Muscle layer of duodenum (tissue), 2 donors: ENCODE results near the gene TNFRSF12A.

Source experiments
- H3K27ac ChIP-seq: one replicate; pipeline ENCODE4 v1.7.0; 2013; ENCODE audit warnings: mild to moderate bottlenecking, low read length
- H3K27me3 ChIP-seq: one replicate; pipeline ENCODE4 v1.7.0; 2013; ENCODE audit warnings: low read depth, mild to moderate bottlenecking, control low read depth, low read length
- H3K36me3 ChIP-seq, 2 donors: one replicate each; pipeline ENCODE4 v1.7.0; 2013; ENCODE audit warnings: low read length in 2 of 2, control low read depth in 1 of 2, mild to moderate bottlenecking in 1 of 2; ENCODE audit not compliant: insufficient read depth in 2 of 2, control insufficient read depth in 1 of 2
- H3K4me1 ChIP-seq, 2 donors: one replicate each; pipeline ENCODE4 v1.7.0; 2013; ENCODE audit warnings: low read length in 2 of 2, mild to moderate bottlenecking in 2 of 2, control low read depth in 1 of 2, moderate library complexity in 1 of 2; ENCODE audit not compliant: insufficient read depth in 2 of 2, control insufficient read depth in 1 of 2
- H3K4me3 ChIP-seq, 2 donors: one replicate each; pipeline ENCODE4 v1.7.0; 2013; ENCODE audit warnings: low read length in 2 of 2, low read depth in 1 of 2, mild to moderate bottlenecking in 1 of 2
- H3K9me3 ChIP-seq, 2 donors: one replicate each; pipeline ENCODE4 v1.7.0; 2013; ENCODE audit warnings: low read length in 2 of 2, control low read depth in 1 of 2, mild to moderate bottlenecking in 1 of 2; ENCODE audit not compliant: control insufficient read depth in 1 of 2
- donor health status: healthy.

Gene TNFRSF12A

DNA sequence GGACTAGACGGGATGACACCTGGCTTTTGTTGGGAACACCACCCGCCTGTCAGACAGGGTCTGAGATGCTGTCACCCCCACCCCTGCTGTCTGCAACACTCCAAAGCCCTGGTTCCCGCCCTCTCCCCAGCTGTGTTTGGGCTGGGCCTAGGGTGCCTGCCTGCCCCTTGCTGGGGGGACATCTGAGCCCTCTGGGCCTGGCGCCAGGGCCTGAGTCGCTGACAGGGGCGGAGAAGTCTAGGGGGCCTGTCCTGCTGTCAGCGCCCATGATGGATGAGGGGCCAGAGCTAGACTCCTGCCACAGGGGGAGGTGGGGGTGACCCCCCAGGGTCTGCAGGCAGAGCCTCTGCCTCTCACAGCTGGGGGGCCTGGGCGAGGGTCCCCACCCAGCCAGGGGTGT is 32.3 kb upstream of the TNFRSF12A start:
- Histone ChIP-seq H3K9me3 (no peaks in the 10 kb centered on the region), H3K4me3 (no peak overlapping the region), H3K27me3 (no peaks in the 10 kb centered on the region), H3K36me3 (no peaks in the 10 kb centered on the region), H3K27ac (no peak overlapping the region), H3K4me1 (peaks cover 0 to 7% of the 10 kb centered on the region in 2 donors)

DNA sequence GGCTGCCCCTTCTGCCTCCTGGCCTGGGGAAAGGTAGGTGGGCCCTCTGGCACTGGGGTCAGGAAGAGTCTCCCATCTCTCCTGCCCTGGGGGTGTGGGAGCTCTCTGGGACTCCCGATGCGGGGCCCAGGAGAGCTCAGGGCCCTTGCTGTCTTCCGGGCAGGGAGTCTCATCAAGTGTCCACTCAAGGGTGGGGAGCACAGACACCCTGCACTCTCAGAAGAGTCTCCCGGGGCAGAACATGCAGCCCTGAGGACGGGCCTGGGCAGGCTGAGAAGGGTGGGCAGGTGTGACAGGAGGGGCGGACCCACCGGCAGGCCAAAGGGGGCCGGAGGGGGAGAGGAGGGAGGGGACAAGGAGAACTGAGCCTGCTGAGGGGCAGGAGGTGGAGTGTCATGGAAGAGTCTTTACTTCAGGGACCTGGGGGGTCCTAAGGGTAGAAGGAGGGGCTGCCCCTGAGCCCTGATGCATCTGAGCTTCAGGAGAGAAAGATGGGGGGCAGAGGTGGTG is 31.5 kb upstream of the TNFRSF12A start:
- Histone ChIP-seq H3K27me3 (no peaks in the 10 kb centered on the region), H3K9me3 (no peaks in the 10 kb centered on the region), H3K4me1 (peaks cover 0 to 4% of the 10 kb centered on the region in 2 donors), H3K27ac (no peak overlapping the region), H3K4me3 (no peak overlapping the region), H3K36me3 (no peaks in the 10 kb centered on the region)

DNA sequence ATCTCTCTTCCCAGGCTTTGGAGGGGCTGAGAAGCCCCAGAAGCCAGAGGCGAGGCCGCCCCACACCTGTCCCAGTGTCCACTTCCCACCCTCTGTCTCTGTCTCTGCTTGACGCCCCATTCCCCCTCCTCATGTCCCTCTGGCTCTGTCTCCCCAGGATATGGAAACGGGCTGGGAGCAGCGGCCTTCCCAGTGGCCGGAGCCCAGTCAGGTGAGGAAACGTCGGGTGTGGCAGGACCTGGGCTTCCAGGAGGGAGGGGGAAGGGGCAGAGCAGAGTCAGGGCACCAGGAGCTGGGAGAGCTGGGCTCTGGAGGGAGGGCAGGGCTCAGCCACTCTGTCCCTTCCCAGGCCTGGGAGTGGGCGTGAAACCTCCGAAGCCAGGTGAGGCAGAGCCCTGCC is 29.3 kb upstream of the TNFRSF12A start:
- H3K27me3 ChIP-seq = no peaks in the 10 kb centered on the region
- no peaks in the 10 kb centered on the region for H3K4me1 ChIP-seq
- no peak overlapping the region for H3K4me3 ChIP-seq
- H3K9me3 ChIP-seq = no peaks in the 10 kb centered on the region
- no peak overlapping the region for H3K27ac ChIP-seq
- H3K36me3 ChIP-seq = no peaks in the 10 kb centered on the region

DNA sequence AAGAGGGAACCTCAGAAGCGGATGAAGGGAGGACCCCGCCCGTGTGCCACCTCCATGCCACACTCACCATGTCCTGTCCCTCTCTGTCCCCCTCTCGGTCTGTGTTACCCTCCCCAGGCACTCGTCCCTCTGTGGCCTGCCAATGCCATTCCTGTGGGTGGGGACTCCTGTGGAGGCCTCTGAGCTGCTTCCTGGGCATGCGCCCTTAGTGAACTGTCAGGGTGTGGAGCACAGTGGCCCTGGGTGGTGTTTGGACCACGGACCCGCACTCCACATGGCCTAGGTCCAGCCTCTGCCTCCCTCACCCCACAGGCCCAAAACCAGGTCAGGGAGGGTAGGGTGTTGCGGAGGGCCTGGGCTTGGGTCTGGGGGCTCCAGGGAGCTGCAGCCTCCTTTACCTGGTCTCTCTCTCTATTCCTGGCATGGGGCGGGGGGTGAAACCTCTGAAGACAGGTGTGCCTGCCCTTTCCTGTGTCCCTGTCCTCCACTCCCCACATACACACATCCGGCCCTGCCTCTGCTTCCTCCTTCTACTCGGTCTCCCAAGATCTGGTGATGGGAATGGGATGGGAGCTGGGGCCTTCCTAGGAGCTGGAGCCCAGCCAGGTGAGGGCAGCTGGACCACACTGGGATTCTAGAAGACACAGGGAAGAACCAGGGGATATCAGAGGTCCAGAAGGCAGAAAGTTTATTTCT is 28.5 kb upstream of the TNFRSF12A start:
- no peaks in the 10 kb centered on the region for H3K27me3 ChIP-seq
- no peak overlapping the region for H3K4me3 ChIP-seq
- H3K36me3 ChIP-seq = no peaks in the 10 kb centered on the region
- no peaks in the 10 kb centered on the region for H3K4me1 ChIP-seq
- H3K9me3 ChIP-seq = no peaks in the 10 kb centered on the region
- H3K27ac ChIP-seq = no peak overlapping the region

DNA sequence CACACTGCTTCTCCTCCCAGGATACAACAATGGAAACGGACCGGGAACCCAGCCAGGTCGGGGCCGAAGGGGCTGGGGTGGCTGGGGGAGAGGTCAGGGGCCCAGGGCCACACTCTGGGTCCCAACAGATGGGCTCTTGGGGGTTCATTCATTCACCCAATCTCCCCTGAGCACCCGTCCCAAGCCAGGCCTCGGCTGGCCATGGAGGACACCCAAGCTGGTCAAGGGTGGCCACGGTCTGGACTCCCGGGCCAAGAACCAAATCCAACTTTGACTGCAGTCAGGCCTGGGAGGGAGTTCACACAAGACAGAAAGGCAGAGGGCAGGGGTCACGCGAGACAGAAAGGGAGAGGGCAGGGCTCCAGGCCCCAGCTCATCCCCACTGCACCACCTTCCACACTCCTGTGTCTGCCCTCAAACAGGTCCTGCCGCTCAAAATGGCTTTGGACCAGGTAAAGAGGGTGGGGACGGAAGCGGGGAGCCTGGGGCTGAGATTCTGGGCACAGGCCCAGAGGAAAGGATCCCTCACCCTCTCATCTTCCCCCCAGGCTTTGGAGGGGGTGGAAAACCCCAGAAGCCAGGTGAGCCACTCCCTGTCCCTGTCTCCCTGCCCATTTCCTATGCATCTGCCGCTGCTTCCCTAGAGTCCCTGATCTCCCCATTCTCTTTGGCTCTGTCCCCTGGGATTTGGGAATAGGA is 27.6 kb upstream of the TNFRSF12A start:
- no peak overlapping the region for H3K27ac ChIP-seq
- H3K4me1 ChIP-seq = no peaks in the 10 kb centered on the region
- H3K4me3 ChIP-seq = no peak overlapping the region
- no peaks in the 10 kb centered on the region for H3K36me3 ChIP-seq
- H3K27me3 ChIP-seq = no peaks in the 10 kb centered on the region
- H3K9me3 ChIP-seq = no peaks in the 10 kb centered on the region

DNA sequence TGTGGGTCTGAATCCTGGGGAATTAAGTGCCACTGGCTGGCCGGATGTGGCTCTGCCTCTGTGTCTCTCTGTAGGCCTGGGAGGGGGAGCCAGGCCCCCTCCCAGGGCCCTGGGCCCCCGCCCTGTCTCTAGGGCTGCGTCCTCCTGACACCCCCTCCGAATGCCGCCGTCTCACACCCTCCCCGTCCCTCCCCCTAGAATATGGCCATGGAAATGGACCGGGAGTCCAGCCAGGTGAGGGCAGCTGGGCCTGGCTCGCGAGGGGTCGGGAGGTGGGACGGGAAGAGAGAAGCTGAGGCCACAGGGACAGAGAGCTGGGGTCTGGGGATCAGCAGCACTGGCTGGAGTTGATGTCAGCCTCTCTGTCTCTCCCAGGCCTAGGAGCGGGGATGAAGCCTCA is 23.9 kb upstream of the TNFRSF12A start:
- no peaks in the 10 kb centered on the region for H3K4me1 ChIP-seq
- H3K36me3 ChIP-seq = no peaks in the 10 kb centered on the region
- no peaks in the 10 kb centered on the region for H3K9me3 ChIP-seq
- no peaks in the 10 kb centered on the region for H3K27me3 ChIP-seq
- H3K4me3 ChIP-seq = no peak overlapping the region
- no peak overlapping the region for H3K27ac ChIP-seq

DNA sequence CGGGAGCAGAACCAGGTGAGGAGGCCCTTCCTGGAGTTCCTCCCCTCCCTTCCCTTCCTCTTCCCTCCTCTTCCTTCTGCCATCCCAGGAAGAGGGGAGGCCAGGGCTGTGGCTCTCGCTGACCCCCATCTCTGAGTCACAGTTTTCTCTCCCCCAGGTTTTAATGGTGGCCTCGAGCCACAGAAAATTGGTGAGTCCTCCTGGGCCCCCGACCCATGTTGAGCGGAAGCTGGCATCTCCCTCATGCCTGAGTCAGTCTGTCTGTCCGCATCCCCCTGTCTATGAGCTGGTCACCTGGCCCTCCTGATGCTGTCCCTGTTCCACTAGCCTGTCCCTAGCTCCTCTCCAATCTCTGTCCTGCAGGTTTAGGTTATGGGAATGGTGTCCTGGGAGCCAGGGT is 20.2 kb upstream of the TNFRSF12A start:
- no peaks in the 10 kb centered on the region for H3K36me3 ChIP-seq
- H3K9me3 ChIP-seq = no peaks in the 10 kb centered on the region
- H3K27me3 ChIP-seq = no peaks in the 10 kb centered on the region
- no peak overlapping the region for H3K27ac ChIP-seq
- peaks cover 0 to 3% of the 10 kb centered on the region in 2 donors for H3K4me1 ChIP-seq
- no peak overlapping the region for H3K4me3 ChIP-seq

DNA sequence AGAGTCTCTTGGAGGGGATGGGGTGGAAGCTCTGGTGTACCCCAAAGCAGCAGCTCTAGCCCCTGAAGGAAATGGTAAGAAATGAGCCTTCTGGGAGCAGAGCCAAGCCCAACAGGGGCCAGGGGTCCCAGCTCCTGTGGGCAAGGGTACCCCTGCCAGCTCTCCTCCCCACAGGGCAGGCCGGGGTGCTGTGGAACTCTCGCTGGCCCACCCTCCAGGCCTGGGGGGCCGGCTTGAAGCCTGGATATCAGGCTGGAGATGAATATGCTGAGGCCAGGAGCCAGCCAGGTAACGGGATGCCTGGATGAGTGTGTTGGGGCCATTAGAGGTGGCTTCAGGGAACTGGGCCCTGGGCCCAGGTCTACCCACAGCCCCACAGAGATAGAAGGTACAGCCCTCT is 19.6 kb upstream of the TNFRSF12A start:
- no peak overlapping the region for H3K27ac ChIP-seq
- H3K27me3 ChIP-seq = no peaks in the 10 kb centered on the region
- H3K4me1 ChIP-seq = peaks cover 0 to 4% of the 10 kb centered on the region in 2 donors
- no peak overlapping the region for H3K4me3 ChIP-seq
- H3K36me3 ChIP-seq = no peaks in the 10 kb centered on the region
- H3K9me3 ChIP-seq = no peaks in the 10 kb centered on the region

DNA sequence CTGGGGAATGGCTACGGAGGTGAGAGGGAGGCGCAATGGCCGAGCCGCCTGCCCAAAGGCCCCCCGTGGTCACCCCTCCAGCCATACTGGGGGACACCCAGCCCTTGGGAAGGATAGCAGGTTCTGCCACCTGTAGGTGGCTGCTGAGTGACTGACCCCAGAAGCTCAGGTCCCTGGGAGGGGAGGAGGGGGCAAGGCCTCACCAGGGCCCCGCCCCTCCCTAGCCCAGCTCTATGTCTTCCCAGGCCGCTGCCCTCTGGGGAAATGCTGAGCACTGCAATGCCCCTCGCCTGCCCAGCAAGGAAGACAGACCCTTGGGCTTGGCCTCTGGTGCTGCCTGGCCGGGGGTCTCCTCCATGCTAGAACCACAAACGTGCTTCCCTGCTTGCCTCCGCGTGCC is 18.9 kb upstream of the TNFRSF12A start:
- Histone ChIP-seq H3K36me3 (no peaks in the 10 kb centered on the region), H3K27me3 (no peaks in the 10 kb centered on the region), H3K27ac (no peak overlapping the region), H3K9me3 (no peaks in the 10 kb centered on the region), H3K4me1 (peaks cover 0 to 4% of the 10 kb centered on the region in 2 donors), H3K4me3 (no peak overlapping the region)

DNA sequence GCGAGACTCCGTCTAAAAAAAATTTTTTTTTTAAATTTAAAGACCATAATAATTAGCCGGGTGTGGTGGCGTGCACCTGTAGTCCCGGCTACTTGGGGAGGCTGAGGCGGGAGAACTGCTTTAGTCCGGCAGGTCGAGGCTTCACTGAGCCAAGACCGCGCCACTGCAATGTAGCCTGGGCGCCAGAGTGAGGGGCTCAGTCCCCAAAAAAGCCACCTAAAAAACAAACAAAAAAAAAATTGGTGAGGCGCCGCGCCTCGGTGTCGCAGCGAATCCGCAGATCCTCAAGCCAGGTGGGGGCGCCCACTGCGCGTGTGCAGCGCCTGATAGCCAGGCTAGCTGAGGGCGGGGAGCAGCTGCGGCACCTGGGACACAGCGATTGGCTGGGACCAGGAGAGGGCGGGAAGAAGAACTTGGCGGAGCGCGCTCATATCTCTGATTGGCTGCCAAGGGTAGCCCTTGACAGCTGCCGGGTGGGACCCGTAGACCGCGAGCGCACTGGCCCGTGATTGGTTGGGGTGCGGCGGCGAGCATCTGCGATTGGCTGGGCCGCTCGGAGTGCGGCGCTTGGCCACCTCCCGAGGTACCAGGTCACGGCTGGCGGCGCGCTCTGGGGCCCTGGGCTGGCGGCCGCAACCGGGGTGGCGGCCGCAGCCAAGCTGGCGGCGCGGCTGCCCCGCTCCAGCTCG is 16.4 kb upstream of the TNFRSF12A start:
- H3K36me3 ChIP-seq = no peaks in the 10 kb centered on the region
- H3K27ac ChIP-seq = no peak overlapping the region
- H3K4me3 ChIP-seq = no peak overlapping the region
- peaks cover 5 to 6% of the 10 kb centered on the region in 2 donors for H3K4me1 ChIP-seq
- no peaks in the 10 kb centered on the region for H3K9me3 ChIP-seq
- peaks cover 3% of the 10 kb centered on the region for H3K27me3 ChIP-seq

DNA sequence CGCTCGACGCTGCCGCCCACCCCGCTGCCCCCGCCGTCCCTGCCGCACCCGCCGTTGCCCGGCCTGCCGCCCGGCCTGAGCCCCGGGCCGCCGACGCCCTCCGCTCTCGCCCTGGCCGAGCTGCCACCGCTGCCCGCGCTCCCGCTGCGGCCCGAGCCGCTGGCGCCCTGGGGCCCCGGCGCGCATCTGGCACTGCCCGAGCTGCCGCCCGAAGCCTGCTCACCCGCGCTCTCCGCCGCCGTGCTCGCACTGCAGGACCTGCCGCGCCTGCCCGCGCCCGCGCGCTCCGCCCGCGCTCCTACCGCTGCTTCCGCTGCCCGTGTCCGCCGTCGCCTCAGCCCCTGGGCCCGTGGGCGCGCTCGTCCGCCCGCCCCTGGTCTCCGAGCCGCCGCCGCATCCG is 15.8 kb upstream of the TNFRSF12A start:
- Histone ChIP-seq H3K27me3 (peaks cover 3% of the 10 kb centered on the region), H3K4me1 (peaks cover 5 to 7% of the 10 kb centered on the region in 2 donors), H3K27ac (no peak overlapping the region), H3K9me3 (no peaks in the 10 kb centered on the region), H3K36me3 (no peaks in the 10 kb centered on the region), H3K4me3 (no peak overlapping the region)
